Brain microvascular endothelial cell (primary cell): Measurements from ENCODE around the gene TRIM74.
"Not testable (repeated sequence)": the region's sequence is repeated elsewhere in the genome, so short reads cannot be mapped to it uniquely, and the experiment has no call there.

Experiments used
- DNase-seq: peaks from one replicate; pipeline ENCODE4 v3.0.0-alpha.2; 2020
- H3K27ac ChIP-seq: fragments of 250-450 bp; sonication (Bioruptor Pico); 2 replicates; pipeline ENCODE4 v1.5.1; 2020; ENCODE audit warnings: mild to moderate bottlenecking, moderate library complexity
- H3K27me3 ChIP-seq: fragments of 250-450 bp; sonication (Bioruptor Pico); replicated peaks from 2 replicates; pipeline ENCODE4 v1.5.1; 2020; ENCODE audit warnings: mild to moderate bottlenecking
- H3K36me3 ChIP-seq: fragments of 250-450 bp; sonication (Bioruptor Pico); replicated peaks from 2 replicates; pipeline ENCODE4 v1.5.1; 2020; ENCODE audit warnings: mild to moderate bottlenecking
- H3K4me3 ChIP-seq: 2 replicates; pipeline ENCODE4 v1.5.1; 2011; ENCODE audit warnings: low read depth, mild to moderate bottlenecking, control low read depth, low read length, moderate library complexity
- CTCF ChIP-seq: IDR thresholded peaks from 2 replicates; pipeline ENCODE4 v1.5.1; 2011; ENCODE audit warnings: low read depth, mild to moderate bottlenecking, moderate library complexity, low read length, control low read depth, inconsistent platforms; ENCODE audit errors: missing control alignments
- in situ Hi-C: cut with HindIII; loops from 2 replicates; pipeline ENCODE4 v1.10.0; 2017; ENCODE audit warnings: low sequenced_read_pairs, low pct_ligation_motif_present

TRIM74 gene

GRCh38 chr7:72946130-72946745, 23.0 kb downstream of the TRIM74 start:
- H3K27me3 ChIP-seq, H3K4me3 ChIP-seq, DNase-seq, in situ Hi-C loops, H3K36me3 ChIP-seq, H3K27ac ChIP-seq: not testable (repeated sequence)
- peak; percentile 48 for TF ChIP-seq CTCF

GRCh38 chr7:72945597-72945996, 23.7 kb downstream of the TRIM74 start:
- in situ Hi-C loops, DNase-seq, H3K4me3 ChIP-seq, H3K27ac ChIP-seq, H3K27me3 ChIP-seq, H3K36me3 ChIP-seq: not testable (repeated sequence)

- DNase-seq, H3K36me3 ChIP-seq, H3K27me3 ChIP-seq, in situ Hi-C loops, H3K27ac ChIP-seq, H3K4me3 ChIP-seq: not testable (repeated sequence)
Measured at GRCh38 chr7:72944937-72945336, 24.3 kb downstream of the TRIM74 start.

- H3K36me3 ChIP-seq, H3K27me3 ChIP-seq, DNase-seq, H3K27ac ChIP-seq, H3K4me3 ChIP-seq, in situ Hi-C loops: not testable (repeated sequence)
Measured at GRCh38 chr7:72942956-72943355, 26.3 kb downstream of the TRIM74 start.

GRCh38 chr7:72942022-72942705, 27.1 kb downstream of the TRIM74 start:
- H3K27me3 ChIP-seq, DNase-seq, H3K27ac ChIP-seq, H3K4me3 ChIP-seq, in situ Hi-C loops, H3K36me3 ChIP-seq: not testable (repeated sequence)

- H3K27me3 ChIP-seq, DNase-seq, H3K4me3 ChIP-seq, H3K27ac ChIP-seq, in situ Hi-C loops: not testable (repeated sequence)
- peak; percentile 23 for TF ChIP-seq CTCF
- H3K36me3 ChIP-seq = peaks cover 47% of the 10 kb centered on the region
Measured at GRCh38 chr7:72928216-72928615, 41.0 kb downstream of the TRIM74 start.

- H3K27me3 ChIP-seq, H3K27ac ChIP-seq, H3K4me3 ChIP-seq, DNase-seq, in situ Hi-C loops: not testable (repeated sequence)
- peaks cover 47% of the 10 kb centered on the region for H3K36me3 ChIP-seq
Measured at GRCh38 chr7:72927791-72928190, 41.5 kb downstream of the TRIM74 start.

GRCh38 chr7:72925546-72926120, 43.6 kb downstream of the TRIM74 start:
- in situ Hi-C loops = no loop called here
- DNase-seq = no peak
- TF ChIP-seq CTCF = no peak
- Histone ChIP-seq H3K36me3 (peaks cover 40% of the 10 kb centered on the region), H3K27ac (peak overlapping the region; percentile 99), H3K27me3 (no peaks in the 10 kb centered on the region), H3K4me3 (peak overlapping the region; percentile 84)
